DND-41 (cell line): Measurements from ENCODE around the gene STON2.

Source experiments
- ATAC-seq: fragments of 200-7000 bp; cut with Tn5 transposase; 3 replicates; pipeline ENCODE4 v1.9.1; 2021; ENCODE audit warnings: low read depth; ENCODE audit not compliant: insufficient read depth
- DNase-seq: peaks from one replicate; pipeline ENCODE4 v3.0.0-alpha.2; 2020
- H2AFZ ChIP-seq: 2 replicates; pipeline ENCODE4 v1.6.0; 2012; ENCODE audit warnings: low read depth, low read length
- H3K27ac ChIP-seq: 2 replicates; pipeline ENCODE4 v1.5.1; 2012; ENCODE audit warnings: low read length, inconsistent platforms
- H3K27me3 ChIP-seq: fragments of 200-600 bp; sonication (generic); 2 replicates; pipeline ENCODE4 v1.6.0; 2012; ENCODE audit warnings: low read length, mild to moderate bottlenecking, inconsistent platforms; ENCODE audit not compliant: insufficient read depth, poor library complexity
- H3K36me3 ChIP-seq: 2 replicates; pipeline ENCODE4 v1.5.1; 2012; ENCODE audit warnings: low read length, inconsistent platforms; ENCODE audit not compliant: insufficient read depth
- H3K4me1 ChIP-seq: 2 replicates; pipeline ENCODE4 v1.5.1; 2012; ENCODE audit warnings: mild to moderate bottlenecking, low read length; ENCODE audit not compliant: insufficient read depth
- H3K4me2 ChIP-seq: 2 replicates; pipeline ENCODE4 v1.6.0; 2012; ENCODE audit warnings: mild to moderate bottlenecking, moderate library complexity, low read length, inconsistent platforms; ENCODE audit not compliant: insufficient read depth
- H3K4me3 ChIP-seq, 2 experiments: fragments of 200-600 bp in 1 of 2; shearing (Covaris generic) in 1 of 2; 2 replicates each; pipeline ENCODE4 v1.5.1; 2012 to 2016; ENCODE audit warnings: inconsistent platforms in 2 of 2, low read length in 2 of 2, mild to moderate bottlenecking in 2 of 2, low read depth in 1 of 2, moderate library complexity in 1 of 2
- H3K79me2 ChIP-seq: 2 replicates; pipeline ENCODE4 v1.6.0; 2012; ENCODE audit warnings: low read length, inconsistent platforms; ENCODE audit not compliant: insufficient read depth
- H3K9ac ChIP-seq: 2 replicates; pipeline ENCODE4 v1.6.0; 2012; ENCODE audit warnings: low read depth, mild to moderate bottlenecking, inconsistent platforms, low read length, moderate library complexity
- H3K9me3 ChIP-seq: 2 replicates; pipeline ENCODE4 v1.5.1; 2012; ENCODE audit warnings: low read length, moderate library complexity, mild to moderate bottlenecking, inconsistent platforms; ENCODE audit not compliant: insufficient read depth, severe bottlenecking
- H4K20me1 ChIP-seq: 2 replicates; pipeline ENCODE4 v1.6.0; 2012; ENCODE audit warnings: low read length; ENCODE audit not compliant: insufficient read depth
- CTCF ChIP-seq: IDR thresholded peaks from 2 replicates; pipeline ENCODE4 v1.5.1; 2012; ENCODE audit warnings: borderline replicate concordance, low read length, moderate library complexity, mild to moderate bottlenecking; ENCODE audit not compliant: poor library complexity, severe bottlenecking; ENCODE audit errors: extremely low read depth
- EZH2 ChIP-seq: IDR thresholded peaks from 3 replicates; pipeline ENCODE4 v1.6.1; 2012; ENCODE audit warnings: borderline replicate concordance, low read depth, mild to moderate bottlenecking, moderate library complexity, low read length, inconsistent platforms; ENCODE audit not compliant: severe bottlenecking

STON2 gene

GRCh38 chr14:81341781-81342180, 58.3 kb downstream of the STON2 start:
- no peak for DNase-seq
- Histone ChIP-seq H3K4me2 (no peak overlapping the region), H3K9ac (no peak overlapping the region), H4K20me1 (no peaks in the 10 kb centered on the region), H3K27ac (no peak overlapping the region), H3K4me1 (no peaks in the 10 kb centered on the region), H3K36me3 (no peaks in the 10 kb centered on the region), H3K4me3 (no peak overlapping the region), H2AFZ (no peak overlapping the region), H3K79me2 (no peaks in the 10 kb centered on the region), H3K27me3 (no peaks in the 10 kb centered on the region), H3K9me3 (no peaks in the 10 kb centered on the region)
- no peak for ATAC-seq
- no peak for TF ChIP-seq EZH2
- TF ChIP-seq CTCF, result no peak

GRCh38 chr14:81341370-81341769, 58.8 kb downstream of the STON2 start:
- H3K9ac ChIP-seq, result no peak overlapping the region
- H3K79me2 ChIP-seq, result no peaks in the 10 kb centered on the region
- DNase-seq (no peak), ATAC-seq (no peak)
- H3K4me2 ChIP-seq, result no peak overlapping the region
- TF ChIP-seq EZH2 (no peak), CTCF (no peak)
- no peaks in the 10 kb centered on the region for H3K9me3 ChIP-seq
- no peaks in the 10 kb centered on the region for H4K20me1 ChIP-seq
- H3K36me3 ChIP-seq, result no peaks in the 10 kb centered on the region
- H3K27ac ChIP-seq, result no peak overlapping the region
- no peak overlapping the region for H3K4me3 ChIP-seq
- no peaks in the 10 kb centered on the region for H3K27me3 ChIP-seq
- no peak overlapping the region for H2AFZ ChIP-seq
- no peaks in the 10 kb centered on the region for H3K4me1 ChIP-seq

- Histone ChIP-seq H4K20me1 (no peaks in the 10 kb centered on the region), H3K36me3 (no peaks in the 10 kb centered on the region), H3K9me3 (no peaks in the 10 kb centered on the region), H3K4me3 (no peak overlapping the region), H3K9ac (no peak overlapping the region), H3K27me3 (no peaks in the 10 kb centered on the region), H2AFZ (no peak overlapping the region), H3K27ac (no peak overlapping the region), H3K4me1 (no peaks in the 10 kb centered on the region), H3K79me2 (no peaks in the 10 kb centered on the region), H3K4me2 (no peak overlapping the region)
- no peak for DNase-seq
- TF ChIP-seq EZH2 (no peak), CTCF (no peak)
- no peak for ATAC-seq
Measured at GRCh38 chr14:81340201-81340600, 59.9 kb downstream of the STON2 start.

GRCh38 chr14:81337073-81337472, 63.1 kb downstream of the STON2 start:
- H3K9me3 ChIP-seq, result no peaks in the 10 kb centered on the region
- no peaks in the 10 kb centered on the region for H3K27me3 ChIP-seq
- no peak overlapping the region for H3K9ac ChIP-seq
- no peak for DNase-seq
- H3K4me3 ChIP-seq, result no peak overlapping the region
- no peaks in the 10 kb centered on the region for H4K20me1 ChIP-seq
- no peaks in the 10 kb centered on the region for H3K79me2 ChIP-seq
- no peak overlapping the region for H3K27ac ChIP-seq
- ATAC-seq, result no peak
- H3K36me3 ChIP-seq, result no peaks in the 10 kb centered on the region
- TF ChIP-seq EZH2 (no peak), CTCF (no peak)
- H3K4me2 ChIP-seq, result no peak overlapping the region
- no peak overlapping the region for H2AFZ ChIP-seq
- no peaks in the 10 kb centered on the region for H3K4me1 ChIP-seq
